ENCODE measurements around the gene CYP1A2.
"Not testable (repeated sequence)": the region's sequence is repeated elsewhere in the genome, so short reads cannot be mapped to it uniquely, and the experiment has no call there.

The CYP1A2 gene, protein sequence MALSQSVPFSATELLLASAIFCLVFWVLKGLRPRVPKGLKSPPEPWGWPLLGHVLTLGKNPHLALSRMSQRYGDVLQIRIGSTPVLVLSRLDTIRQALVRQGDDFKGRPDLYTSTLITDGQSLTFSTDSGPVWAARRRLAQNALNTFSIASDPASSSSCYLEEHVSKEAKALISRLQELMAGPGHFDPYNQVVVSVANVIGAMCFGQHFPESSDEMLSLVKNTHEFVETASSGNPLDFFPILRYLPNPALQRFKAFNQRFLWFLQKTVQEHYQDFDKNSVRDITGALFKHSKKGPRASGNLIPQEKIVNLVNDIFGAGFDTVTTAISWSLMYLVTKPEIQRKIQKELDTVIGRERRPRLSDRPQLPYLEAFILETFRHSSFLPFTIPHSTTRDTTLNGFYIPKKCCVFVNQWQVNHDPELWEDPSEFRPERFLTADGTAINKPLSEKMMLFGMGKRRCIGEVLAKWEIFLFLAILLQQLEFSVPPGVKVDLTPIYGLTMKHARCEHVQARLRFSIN

DNA sequence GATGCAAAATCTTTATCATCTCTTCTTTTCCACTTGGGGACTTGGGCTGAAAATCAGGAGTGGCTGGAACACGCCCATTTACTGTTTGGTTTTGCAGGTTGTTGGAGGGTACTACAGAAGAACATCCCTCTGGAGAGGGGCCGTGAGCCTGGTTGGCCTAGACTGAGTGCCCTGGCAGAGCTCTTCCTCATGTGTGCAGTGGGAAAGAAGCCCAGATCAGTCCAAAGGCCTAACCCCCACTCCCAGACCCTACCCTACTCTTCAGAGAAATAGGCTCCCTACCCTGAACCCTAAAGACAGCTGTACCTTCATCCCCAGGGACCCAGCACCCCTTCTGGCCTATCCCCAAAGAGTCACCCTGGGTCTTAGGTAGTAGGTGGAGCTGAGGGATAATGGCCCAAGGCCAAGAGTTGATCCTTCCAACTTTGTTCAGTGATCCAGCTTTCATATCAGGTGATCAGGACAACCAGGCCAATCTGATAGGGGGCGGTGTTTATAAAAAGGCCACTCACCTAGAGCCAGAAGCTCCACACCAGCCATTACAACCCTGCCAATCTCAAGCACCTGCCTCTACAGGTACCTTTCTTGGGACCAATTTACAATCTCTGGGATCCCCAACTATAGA, at the start of gene CYP1A2:
CYP1A2 (plus strand) TSS at position 524 of the 625 bp plus-strand sequence. CDS start 894 bp downstream, outside the sequence.
- no peak for DNase-seq (ENCODE audit: low read depth in 2 of 2)

- DNase-seq (ENCODE audit: low read depth in 2 of 2) = no peak
These were observed 39.6 kb upstream of the CYP1A2 start for GRCh38 chr15:74709011-74709410.

DNA sequence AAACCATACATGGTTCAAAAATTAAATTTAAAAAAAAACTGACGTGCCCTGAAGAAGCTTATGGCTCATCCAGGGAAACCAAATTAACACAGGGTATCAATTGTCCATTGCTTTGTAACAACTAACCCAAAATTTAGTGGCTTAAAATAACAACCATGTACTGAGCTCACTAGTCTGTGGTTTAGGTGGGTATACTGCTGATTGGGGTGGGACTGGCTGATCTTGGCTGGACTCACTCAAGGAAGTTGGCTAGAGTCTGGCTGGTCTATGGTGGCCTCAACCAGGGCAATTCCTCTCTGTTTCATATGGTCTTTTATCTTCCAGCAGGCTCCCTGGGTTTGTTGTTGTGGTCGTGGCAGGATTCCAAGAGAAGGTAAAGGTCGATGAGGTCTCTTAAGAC, 38.8 kb upstream of the CYP1A2 start:
- no peak for DNase-seq (ENCODE audit: low read depth in 2 of 2)

- DNase-seq (ENCODE audit: low read depth in 2 of 2) = no peak
These were observed 38.1 kb upstream of the CYP1A2 start for GRCh38 chr15:74710319-74711094.

GRCh38 chr15:74712311-74712710, 36.3 kb upstream of the CYP1A2 start:
- DNase-seq (ENCODE audit: low read depth in 2 of 2) = no peak

GRCh38 chr15:74716651-74717050, 32.0 kb upstream of the CYP1A2 start:
- no peak for DNase-seq (ENCODE audit: low read depth in 2 of 2)

- no peak for DNase-seq (ENCODE audit: low read depth in 2 of 2)
These were observed 26.1 kb upstream of the CYP1A2 start for GRCh38 chr15:74722591-74722990.

GRCh38 chr15:74723187-74723586, 25.5 kb upstream of the CYP1A2 start:
- DNase-seq (ENCODE audit: low read depth in 2 of 2) = no peak

DNA sequence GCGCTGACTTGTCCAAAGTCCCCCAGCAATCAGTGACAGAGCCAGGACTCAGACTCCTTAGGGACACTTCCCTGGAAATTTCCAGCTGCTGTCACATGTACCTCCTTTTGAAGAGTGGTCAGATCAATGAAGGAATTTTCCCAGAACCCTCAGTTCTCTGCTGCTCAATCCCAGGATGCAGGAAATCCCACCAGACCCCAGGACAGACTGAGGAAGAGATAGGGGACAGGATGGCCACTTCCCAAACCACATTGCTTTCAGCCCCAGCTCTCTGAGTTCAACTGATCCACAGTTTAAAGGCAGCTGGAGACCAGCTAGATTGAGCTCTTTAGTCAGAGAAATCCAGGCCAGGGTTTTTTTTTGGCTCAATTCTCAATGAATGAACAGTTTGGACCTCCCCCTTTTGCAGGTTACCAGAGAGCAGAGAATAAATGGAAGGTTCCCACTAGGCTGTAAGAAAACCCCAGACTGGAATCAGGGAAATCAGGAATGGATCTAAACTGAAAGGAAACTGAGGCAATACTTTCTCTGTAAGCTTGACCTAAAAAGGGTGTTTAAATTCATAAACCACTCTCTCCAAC, 24.8 kb upstream of the CYP1A2 start:
- DNase-seq (ENCODE audit: low read depth in 2 of 2) = no peak

- no peak for DNase-seq (ENCODE audit: low read depth in 2 of 2)
These were observed 23.9 kb upstream of the CYP1A2 start for GRCh38 chr15:74724570-74725224.

DNA sequence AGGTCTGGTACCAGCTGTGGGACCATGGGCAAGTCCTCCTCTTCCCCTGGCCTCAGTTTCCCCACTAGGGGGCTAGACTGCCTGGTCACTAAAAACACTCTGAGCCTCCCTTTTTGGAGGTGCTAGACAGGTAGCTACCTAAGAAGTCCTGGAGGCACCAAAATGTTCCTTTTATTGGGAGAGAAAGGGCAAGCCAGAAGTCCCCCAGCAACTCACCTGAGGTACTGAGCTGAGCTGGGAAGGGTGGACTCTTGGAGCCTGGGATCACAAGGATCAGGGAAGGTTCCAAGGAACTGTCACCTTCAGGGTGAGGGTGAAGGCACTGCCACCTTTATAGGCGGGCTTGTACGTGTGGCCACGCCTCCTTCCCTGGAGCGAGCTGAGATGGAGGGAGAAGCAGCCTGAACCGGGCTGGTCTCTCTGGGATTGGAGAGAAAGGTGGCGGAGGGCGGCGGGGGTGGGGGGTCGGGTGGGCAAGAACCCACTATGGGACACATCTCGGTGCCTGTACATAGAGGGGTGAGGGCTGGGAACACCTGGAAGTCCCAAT, 23.3 kb upstream of the CYP1A2 start, which contains the start of gene CYP1A1:
CYP1A1 (minus strand) TSS at position 304 of the 550 bp plus-strand sequence. CDS start 2,431 bp downstream, outside the sequence.
- no peak for DNase-seq (ENCODE audit: low read depth in 2 of 2)

- no peak for DNase-seq (ENCODE audit: low read depth in 2 of 2)
These were observed 22.5 kb upstream of the CYP1A2 start for GRCh38 chr15:74725845-74726773.

DNA sequence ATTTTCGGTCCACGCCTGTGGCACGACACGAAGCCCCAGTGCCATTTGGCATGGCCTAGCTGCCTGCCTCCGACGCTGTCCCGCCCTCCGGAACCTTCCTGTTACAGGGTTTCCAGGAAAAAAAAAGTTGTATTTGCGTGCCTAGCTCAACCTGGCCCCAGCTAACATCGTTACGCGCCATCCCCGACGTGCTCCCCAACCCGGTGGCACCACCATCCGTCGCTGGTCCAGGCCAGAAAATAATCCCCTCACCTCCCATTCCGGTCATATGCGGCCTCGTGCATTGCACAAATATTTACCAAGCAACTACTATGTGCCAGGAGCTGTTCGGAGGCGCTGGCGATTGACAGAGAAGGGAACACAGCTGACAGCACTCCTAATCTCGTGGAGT, 21.9 kb upstream of the CYP1A2 start:
- no peak for DNase-seq (ENCODE audit: low read depth in 2 of 2)

GRCh38 chr15:74727727-74728126, 20.9 kb upstream of the CYP1A2 start:
- no peak for DNase-seq (ENCODE audit: low read depth in 2 of 2)

DNA sequence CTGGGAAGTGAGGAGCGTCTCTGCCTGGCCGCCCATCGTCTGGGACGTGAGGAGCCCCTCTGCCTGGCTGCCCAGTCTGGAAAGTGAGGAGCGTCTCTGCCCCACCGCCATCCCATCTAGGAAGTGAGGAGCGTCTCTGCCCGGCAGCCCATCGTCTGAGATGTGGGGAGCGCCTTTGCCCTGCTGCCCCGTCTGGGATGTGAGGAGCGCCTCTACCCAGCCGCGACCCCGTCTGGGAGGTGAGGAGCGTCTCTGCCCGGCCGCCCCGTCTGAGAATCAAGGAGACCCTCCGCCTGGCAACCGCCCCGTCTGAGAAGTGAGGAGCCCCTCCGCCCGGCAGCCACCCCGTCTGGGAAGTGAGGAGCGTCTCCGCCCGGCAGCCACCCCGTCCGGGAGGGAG, 19.9 kb upstream of the CYP1A2 start:
- not testable (repeated sequence) for DNase-seq (ENCODE audit: low read depth in 2 of 2)

GRCh38 chr15:74729372-74729771, 19.3 kb upstream of the CYP1A2 start:
- DNase-seq (ENCODE audit: low read depth in 2 of 2) = not testable (repeated sequence)

GRCh38 chr15:74730619-74731316, 17.9 kb upstream of the CYP1A2 start:
- DNase-seq (ENCODE audit: low read depth in 2 of 2) = no peak

DNA sequence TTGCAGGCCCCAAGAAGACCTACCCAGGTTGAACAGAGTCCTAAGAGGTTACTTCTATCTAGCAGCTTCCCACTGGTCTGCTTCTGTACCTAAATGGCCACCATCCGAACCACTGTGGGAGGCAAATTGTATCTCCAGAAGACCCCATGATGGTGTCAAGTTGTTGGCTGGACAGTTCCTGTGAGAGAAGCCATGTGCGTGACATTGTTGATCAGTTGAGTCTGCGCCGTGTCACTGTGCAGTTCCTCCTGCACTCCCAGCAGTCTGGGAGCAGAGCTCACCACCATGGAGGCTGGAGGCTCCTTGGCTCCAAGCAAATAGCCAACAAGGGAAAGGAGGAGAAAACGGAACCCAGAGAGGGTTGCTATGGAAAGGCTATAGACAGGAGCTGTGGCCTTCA, 15.8 kb upstream of the CYP1A2 start:
- DNase-seq (ENCODE audit: low read depth in 2 of 2) = no peak

- DNase-seq (ENCODE audit: low read depth in 2 of 2) = no peak
These were observed 15.4 kb upstream of the CYP1A2 start for GRCh38 chr15:74733269-74733668.

Data from stimulated activated CD8-positive, alpha-beta memory T cell treated with anti-CD3 and anti-CD28 coated beads, Interleukin-2, amount 100 ng/mL, for 1 hour (primary cell).